HFFc6 (cell line): Measurements from ENCODE around the gene SAC3D1. TPM values are rescaled to one million over a fixed set of nuclear protein-coding genes. Genes with fewer than 3 reads are reported as not detected.

Experiments
- DNase-seq: peaks from one replicate; pipeline ENCODE4 v3.0.0-alpha.2; 2018
- H3K27ac Mint-ChIP-seq: 2 replicates; pipeline ENCODE4 v1.8.0; 2020; ENCODE audit warnings: mild to moderate bottlenecking, mixed read lengths
- H3K27me3 Mint-ChIP-seq: 2 replicates; pipeline ENCODE4 v1.8.0; 2021; ENCODE audit warnings: mild to moderate bottlenecking, moderate library complexity, mixed read lengths; ENCODE audit not compliant: insufficient read depth
- H3K36me3 Mint-ChIP-seq: 2 replicates; pipeline ENCODE4 v1.8.0; 2021; ENCODE audit warnings: low read depth, mixed read lengths
- H3K4me1 Mint-ChIP-seq: 2 replicates; pipeline ENCODE4 v1.8.0; 2020; ENCODE audit warnings: low read depth, mixed read lengths
- H3K4me3 Mint-ChIP-seq: 2 replicates; pipeline ENCODE4 v1.8.0; 2020; ENCODE audit warnings: mild to moderate bottlenecking, moderate library complexity, mixed read lengths
- H3K9me3 Mint-ChIP-seq: 2 replicates; pipeline ENCODE4 v1.8.0; 2020; ENCODE audit warnings: mild to moderate bottlenecking, mixed read lengths
- CTCF ChIP-seq: fragments of 200-600 bp; sonication (generic); IDR thresholded peaks from 2 replicates; pipeline ENCODE4 v1.5.0; 2021; ENCODE audit warnings: antibody characterized with exemption, mild to moderate bottlenecking
- total RNA-seq, 6 experiments: library from RNA; stranded (reverse); fragmentation: NEBNext Ultra II Directional; extraction: Animal tissue kit (Norgen Biotek cat#: 25700); gene quantifications; 2 replicates in 1 of 6; 3 replicates in 5 of 6; pipeline ENCODE4 v1.2.3, GENCODE V29; 2021

SAC3D1 gene
- total RNA-seq, 6 experiments from 2014 or later = 15.3 to 21.5 (median 18.0) TPM

- no peak for DNase-seq
- H3K27ac Mint-ChIP-seq = no peak overlapping the region
- H3K4me3 Mint-ChIP-seq = no peak overlapping the region
- peaks cover 19% of the 10 kb centered on the region for H3K4me1 Mint-ChIP-seq
- no peak for TF ChIP-seq CTCF
- peaks cover 1% of the 10 kb centered on the region for H3K27me3 Mint-ChIP-seq
- peaks cover 7% of the 10 kb centered on the region for H3K36me3 Mint-ChIP-seq
- H3K9me3 Mint-ChIP-seq = no peaks in the 10 kb centered on the region
Measured at GRCh38 chr11:65047581-65048422, 6.8 kb downstream of the SAC3D1 start.

DNA sequence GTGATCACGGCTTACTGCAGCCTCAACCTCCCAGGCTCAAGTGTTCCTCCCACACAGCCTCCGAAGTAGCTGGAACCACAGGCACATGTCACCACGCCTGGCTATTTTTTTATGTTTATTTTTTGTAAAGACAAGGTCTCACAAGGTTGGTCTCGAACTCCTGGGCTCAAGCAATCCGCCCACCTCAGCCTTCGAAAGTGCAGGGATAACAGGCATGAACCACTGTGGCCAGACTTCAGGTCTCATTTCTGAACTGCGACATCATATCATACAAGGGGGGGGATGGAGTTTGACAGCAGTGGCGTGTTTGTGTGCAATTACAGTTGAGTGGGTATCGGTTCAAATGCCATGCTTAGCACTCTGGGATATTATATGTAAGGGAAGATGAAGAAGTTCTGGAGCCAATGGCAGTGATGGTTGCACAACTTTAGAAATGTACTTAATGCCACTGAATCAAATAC is 10.4 kb downstream of the SAC3D1 start:
- no peak overlapping the region for H3K27ac Mint-ChIP-seq
- H3K4me1 Mint-ChIP-seq = no peaks in the 10 kb centered on the region
- H3K27me3 Mint-ChIP-seq = peaks cover 10% of the 10 kb centered on the region
- no peaks in the 10 kb centered on the region for H3K36me3 Mint-ChIP-seq
- DNase-seq = no peak
- TF ChIP-seq CTCF = no peak
- H3K9me3 Mint-ChIP-seq = no peaks in the 10 kb centered on the region
- no peak overlapping the region for H3K4me3 Mint-ChIP-seq

GRCh38 chr11:65053827-65054508 is 13.0 kb downstream of the SAC3D1 start:
- Mint-ChIP-seq H3K9me3 (no peaks in the 10 kb centered on the region), H3K36me3 (no peaks in the 10 kb centered on the region), H3K27ac (no peak overlapping the region), H3K4me3 (no peak overlapping the region), H3K4me1 (no peaks in the 10 kb centered on the region), H3K27me3 (peaks cover 12% of the 10 kb centered on the region)
- DNase-seq = no peak
- no peak for TF ChIP-seq CTCF

- Mint-ChIP-seq H3K27me3 (peaks cover 19% of the 10 kb centered on the region), H3K4me3 (no peak overlapping the region), H3K4me1 (no peaks in the 10 kb centered on the region), H3K27ac (no peak overlapping the region), H3K36me3 (no peaks in the 10 kb centered on the region), H3K9me3 (no peaks in the 10 kb centered on the region)
- DNase-seq = no peak
- no peak for TF ChIP-seq CTCF
Measured at GRCh38 chr11:65055538-65055937, 14.5 kb downstream of the SAC3D1 start.

- peaks cover 7% of the 10 kb centered on the region; the same call in 1 of the 2 replicates for H3K4me1 Mint-ChIP-seq
- no peak for TF ChIP-seq CTCF
- H3K9me3 Mint-ChIP-seq = no peaks in the 10 kb centered on the region
- H3K4me3 Mint-ChIP-seq = no peak overlapping the region
- H3K27ac Mint-ChIP-seq = no peak overlapping the region
- no peak for DNase-seq
- H3K27me3 Mint-ChIP-seq = peaks cover 18% of the 10 kb centered on the region
- no peaks in the 10 kb centered on the region for H3K36me3 Mint-ChIP-seq
Measured at GRCh38 chr11:65056999-65057398, 16.0 kb downstream of the SAC3D1 start.
